Suppressor macrophage treated with lipopolysaccharide for 4 hours (primary cell): ENCODE results near the gene CFAP97D1.

ENCODE experiments used
- DNase-seq: peaks from one replicate; pipeline ENCODE4 v3.0.0-alpha.2; 2020

CFAP97D1 gene

DNA sequence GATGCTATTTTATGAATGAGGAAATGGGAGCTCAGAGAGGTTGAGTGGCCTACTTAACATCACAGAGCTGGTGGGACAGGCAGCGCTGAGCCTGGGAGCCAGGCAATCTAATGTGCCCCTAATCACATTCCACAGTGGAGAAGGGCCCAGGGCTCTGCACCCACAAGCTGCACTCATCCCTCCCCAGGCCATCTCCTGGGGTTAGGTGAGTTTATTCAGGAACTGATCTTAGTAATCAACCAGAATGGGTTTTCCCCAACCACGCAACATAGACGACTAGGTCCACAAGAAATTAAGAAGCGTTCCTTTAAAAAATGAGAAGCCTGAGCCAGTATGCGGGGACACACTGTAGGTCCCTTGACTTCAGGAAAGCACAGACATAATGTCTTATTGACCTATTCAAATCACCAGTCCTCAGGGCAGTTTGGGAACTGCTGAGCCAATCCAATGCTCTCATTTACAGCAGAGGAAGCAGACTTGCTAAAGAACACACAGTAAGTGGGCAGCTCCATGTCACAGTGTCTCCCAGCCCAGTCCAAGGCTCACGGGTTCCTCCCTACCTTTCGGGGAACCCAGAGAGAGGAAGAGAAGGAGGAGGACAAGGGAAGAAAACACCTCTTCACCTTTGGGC, 50.4 kb downstream of the CFAP97D1 start:
- no peak for DNase-seq

DNA sequence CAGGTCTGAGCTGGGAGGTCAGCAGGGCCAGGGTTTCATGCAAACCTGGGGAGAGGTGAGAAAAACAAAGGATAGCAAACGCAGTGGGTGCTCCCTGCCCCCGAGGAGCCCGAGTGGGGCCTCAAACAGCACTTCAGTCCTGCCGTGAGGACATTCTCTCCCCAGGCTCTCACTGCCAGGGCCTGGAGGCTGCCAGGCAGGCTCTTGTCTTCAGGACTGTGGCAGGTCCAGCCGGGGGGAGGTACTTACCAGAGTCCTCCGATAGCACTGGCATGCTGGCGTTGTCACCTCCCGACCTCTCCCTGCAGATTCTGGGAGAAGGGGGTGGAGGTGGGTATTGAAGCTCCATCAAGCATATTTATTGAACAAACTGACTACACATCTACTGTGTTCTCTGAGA, 51.4 kb downstream of the CFAP97D1 start:
- no peak for DNase-seq

DNA sequence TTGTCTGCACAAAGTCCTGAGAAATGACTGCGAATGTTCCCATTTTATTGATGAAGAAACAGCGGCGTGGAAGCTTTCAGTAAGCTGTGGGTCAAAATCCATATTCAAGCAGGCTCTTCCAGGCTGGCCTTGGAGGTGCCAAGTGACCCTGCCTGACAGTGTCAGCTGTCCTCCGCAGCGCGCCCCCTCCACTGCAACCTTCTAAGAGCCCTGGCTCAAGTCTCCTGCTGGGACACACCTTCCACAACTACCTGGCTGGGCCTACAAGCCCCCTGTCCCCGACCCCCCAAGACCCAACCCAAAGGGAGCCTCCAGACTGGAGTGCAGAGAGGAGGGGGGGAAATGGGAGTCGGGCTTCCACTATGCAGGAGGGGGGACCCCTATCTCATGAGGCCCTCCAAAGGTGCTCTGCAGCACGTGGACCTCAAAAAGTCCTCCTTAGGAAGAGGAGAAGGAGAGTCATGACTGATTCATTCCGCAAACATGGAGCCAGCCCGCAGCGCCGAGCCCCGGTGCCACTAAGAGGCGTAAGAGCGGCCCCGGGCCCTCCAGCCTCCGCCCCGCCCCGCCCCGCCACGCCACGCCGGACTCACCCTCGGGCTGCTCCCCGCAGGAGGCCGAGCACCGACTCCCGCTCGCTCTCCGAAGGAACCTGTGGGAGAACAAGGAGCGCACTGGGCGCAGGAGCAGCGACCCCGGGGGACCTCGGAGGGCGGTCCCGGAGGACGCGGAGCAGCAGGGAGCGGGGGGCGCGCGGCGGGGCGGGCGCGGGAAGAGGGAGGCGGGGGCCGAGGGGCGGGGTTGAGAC, 52.1 kb downstream of the CFAP97D1 start:
- peak; percentile 36 for DNase-seq

DNA sequence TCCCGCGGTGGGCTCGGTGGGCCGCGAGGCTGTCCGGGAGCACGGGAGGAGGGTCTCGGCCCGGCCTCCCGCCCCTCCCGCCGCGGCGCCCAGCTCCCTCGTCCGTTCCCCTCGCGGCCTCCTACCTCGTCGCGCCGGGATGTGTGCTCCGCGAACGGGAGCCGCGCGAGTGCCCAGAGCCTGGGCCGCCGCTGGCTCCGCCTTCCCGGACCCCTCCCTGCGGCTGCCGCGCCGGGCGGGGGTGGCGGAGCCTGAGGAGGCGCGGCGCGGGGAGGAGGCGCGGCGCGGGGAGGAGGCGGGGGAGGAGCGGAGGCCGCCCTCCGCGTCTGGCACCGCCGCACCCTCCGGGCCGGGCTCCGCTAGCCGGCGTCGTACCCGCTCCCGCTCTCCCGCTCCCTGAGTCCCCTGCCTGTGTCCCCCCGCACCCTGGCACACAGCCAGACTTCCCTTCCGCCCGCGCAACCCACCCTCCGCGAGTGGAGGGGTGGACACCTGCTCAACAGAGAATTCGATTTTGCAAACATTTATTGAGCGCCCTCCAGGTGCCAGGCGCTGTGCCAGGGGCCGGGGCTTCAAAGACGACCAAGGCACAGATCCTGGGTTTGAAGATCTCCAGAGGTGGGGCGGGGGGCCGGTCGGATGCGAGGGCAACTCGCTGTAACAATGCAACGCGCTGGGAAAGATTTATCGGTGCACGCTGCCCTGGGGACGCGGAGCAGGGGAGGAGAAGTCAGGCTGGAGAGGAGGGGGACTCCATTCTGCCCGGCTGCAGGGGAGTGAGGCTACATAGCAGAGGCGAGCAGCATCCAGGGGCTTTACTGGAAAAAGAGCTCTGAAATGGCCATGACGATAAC, 53.0 kb downstream of the CFAP97D1 start, which contains the start of gene MPP3:
Gene MPP3, minus strand, starts transcription at position 171 of the 854 bp plus-strand sequence. CDS start 1,240 bp downstream, outside the sequence.
- DNase-seq: peak; percentile 52

DNA sequence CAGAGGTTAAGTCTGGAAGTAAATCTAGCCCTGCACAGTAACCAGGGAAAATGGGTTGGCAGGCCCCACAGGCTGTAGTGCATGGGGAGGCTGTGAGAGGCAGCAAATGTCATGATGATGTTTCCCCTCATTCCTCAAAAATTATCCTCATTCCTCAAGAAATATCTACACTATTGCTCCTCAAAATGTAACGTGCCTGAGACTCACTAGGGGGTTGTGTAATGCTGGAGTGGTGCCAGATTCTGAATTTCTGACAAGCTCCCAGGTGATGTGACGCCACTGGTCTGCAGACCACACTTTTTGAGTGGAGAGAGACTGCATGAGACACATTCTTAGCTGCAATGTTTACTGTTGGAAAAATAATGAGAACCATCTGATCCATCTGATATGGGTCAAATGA, 53.9 kb downstream of the CFAP97D1 start:
- DNase-seq: no peak
